NCI-H526 treated with DMSO at 0.1 percent for 48 hours (cell line): ENCODE data around the gene HEXIM2.
"Not testable (repeated sequence)": the region's sequence is repeated elsewhere in the genome, so short reads cannot be mapped to it uniquely, and the experiment has no call there.

Source experiments
- DNase-seq: peaks from one replicate; lab custom pipeline; 2025; lab: John Stamatoyannopoulos, UW

Gene HEXIM2

DNA sequence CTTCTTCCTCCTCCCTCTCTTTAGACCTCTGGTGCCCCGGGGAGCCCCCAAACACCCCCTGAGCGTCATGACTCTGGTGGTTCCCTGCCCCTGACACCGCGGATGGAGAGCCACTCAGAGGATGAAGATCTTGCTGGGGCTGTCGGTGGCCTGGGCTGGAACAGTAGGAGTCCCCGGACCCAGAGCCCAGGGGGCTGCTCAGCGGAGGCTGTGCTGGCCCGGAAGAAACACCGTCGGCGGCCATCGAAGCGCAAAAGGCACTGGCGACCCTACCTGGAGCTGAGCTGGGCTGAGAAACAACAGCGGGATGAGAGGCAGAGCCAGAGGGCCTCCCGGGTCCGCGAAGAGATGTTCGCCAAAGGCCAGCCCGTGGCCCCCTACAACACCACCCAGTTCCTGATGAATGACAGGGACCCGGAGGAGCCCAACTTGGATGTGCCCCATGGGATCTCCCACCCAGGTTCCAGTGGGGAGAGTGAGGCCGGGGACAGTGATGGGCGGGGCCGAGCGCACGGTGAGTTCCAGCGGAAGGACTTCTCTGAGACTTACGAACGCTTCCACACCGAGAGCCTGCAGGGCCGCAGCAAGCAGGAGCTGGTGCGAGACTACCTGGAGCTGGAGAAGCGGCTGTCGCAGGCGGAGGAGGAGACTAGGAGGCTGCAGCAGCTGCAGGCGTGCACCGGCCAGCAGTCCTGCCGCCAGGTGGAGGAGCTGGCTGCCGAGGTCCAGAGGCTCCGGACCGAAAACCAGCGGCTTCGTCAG is 7.5 kb downstream of the HEXIM2 start:
- DNase-seq = no peak

DNA sequence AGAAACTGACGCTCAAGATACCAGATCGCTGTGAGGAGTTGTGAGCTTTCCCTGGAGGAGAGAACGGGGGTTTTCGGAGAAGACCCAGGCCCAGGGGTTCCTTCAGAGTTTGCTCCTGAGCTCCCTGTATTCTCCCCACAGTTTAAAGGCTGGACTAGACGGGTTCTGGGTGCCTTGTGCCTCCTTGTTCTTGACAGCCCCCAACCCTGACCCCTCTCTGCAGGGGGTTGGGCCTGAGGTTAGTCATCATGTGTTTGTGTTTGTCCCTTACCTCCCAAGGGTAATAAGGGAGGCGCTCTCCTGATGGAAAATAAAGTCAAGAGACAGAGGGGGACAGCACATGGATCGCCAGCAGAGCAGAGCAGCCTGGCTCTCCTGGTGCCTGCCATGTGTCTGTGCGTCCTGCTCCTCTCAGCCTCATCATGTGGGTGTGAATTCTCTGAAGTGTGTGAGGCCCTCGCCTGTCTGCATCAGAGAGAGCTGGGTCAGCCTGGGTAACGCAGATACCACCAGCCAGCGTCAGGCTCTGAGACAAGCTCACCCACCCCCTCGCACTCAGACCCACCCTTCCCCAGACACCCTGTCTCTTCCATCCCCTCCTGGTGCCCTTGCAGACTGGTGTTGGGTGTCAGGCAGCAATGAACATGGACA is 8.7 kb downstream of the HEXIM2 start:
- no peak for DNase-seq

- DNase-seq = no peak
These were observed 9.3 kb downstream of the HEXIM2 start for GRCh38 chr17:45170931-45171337.

DNA sequence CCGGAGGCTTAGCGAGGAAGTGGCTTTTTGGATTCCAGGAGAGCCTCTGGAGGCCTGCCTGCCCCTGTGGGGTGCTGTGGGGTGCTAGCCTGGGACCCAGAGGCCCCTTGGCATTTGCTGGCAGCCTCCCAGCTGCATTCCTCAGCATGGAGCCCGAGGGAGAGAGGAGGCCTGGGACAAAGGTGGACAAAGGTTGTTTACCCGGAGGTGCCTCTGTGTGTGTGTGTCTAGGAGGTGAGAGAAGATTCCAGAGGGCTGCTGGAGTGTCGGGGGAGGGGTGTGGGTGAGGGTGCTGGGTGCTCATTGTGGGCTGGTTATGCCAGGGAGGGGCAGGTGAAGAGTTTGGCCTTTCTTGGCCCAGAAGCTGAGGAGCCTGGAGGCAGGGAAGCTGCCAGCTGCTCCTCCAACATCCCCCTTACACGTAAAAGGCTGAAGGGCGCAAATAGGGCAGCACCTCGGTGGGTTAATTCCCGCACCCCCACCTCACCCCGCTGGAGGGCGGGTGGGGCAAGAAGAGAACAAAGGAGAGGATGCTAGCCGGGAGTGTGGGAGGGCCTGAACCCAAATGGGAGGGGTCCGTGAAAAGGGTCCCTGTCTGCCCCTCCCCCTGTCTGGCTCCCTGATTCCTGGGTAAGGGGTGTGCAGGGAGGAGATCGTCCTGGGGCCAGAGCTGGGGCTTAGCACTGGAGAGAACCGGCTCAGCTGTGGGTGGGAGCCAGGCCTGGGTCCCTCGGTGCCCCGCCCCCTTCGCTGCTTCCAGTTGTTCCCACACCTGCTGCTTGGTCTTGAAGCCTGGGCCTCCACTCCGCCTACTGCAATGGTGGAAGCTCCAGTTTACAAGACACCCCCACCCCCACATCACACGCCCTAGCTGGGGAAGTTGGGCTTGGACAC is 9.9 kb downstream of the HEXIM2 start:
- no peak for DNase-seq

- no peak for DNase-seq
These were observed 10.5 kb downstream of the HEXIM2 start for GRCh38 chr17:45172232-45172540.

- no peak for DNase-seq
These were observed 11.0 kb downstream of the HEXIM2 start for GRCh38 chr17:45172541-45173286.

GRCh38 chr17:45175759-45176115 is 14.1 kb downstream of the HEXIM2 start:
- DNase-seq = no peak

- DNase-seq = no peak
These were observed 15.9 kb downstream of the HEXIM2 start for GRCh38 chr17:45177563-45177962.

- DNase-seq = no peak
These were observed 22.5 kb downstream of the HEXIM2 start for GRCh38 chr17:45184144-45184543.

- DNase-seq = no peak
These were observed 25.2 kb downstream of the HEXIM2 start for GRCh38 chr17:45186801-45187354.

GRCh38 chr17:45189009-45189408 is 27.3 kb downstream of the HEXIM2 start:
- DNase-seq = no peak

GRCh38 chr17:45190503-45191255 is 29.0 kb downstream of the HEXIM2 start:
- no peak for DNase-seq

DNA sequence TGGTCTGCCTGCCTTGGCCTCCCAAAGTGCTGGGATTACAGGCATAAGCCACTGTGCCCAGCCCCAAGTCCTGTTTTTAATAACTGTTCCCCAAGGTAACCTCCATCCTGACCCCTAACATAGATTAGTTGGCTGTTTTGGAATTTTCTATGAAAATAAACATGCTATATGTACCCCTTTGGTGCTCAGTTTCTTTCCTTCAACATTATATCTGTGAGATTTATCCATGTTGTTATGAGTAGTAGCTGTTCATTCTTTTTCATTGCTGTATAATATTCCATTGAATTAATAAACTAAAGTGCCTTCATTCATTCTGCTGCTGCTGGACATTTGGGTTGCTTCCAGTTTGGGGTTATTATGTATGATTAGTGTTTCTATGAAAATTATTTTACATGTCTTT is 33.7 kb downstream of the HEXIM2 start:
- DNase-seq = no peak

DNA sequence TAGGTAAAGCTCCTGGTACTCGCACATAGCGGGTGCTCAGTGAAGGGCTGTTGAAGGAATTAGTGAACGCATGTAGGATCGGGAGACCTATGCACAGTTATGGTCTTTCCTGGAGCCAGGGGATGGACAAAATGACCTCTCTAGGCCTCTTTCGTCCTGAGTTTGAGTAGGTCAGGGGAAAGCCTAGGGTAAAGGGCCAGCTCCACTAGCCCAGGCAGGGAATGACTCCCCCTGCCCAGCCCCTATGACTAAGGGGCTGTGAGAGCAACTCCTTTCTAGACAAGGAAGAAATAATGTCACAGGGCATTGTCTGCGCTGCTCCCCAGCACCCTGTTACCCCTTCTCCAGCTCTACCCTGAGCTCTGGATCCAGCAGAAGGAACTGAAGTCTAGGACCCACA is 35.4 kb downstream of the HEXIM2 start:
- no peak for DNase-seq

GRCh38 chr17:45197555-45198334 is 36.1 kb downstream of the HEXIM2 start:
- peak; percentile 60 for DNase-seq

DNA sequence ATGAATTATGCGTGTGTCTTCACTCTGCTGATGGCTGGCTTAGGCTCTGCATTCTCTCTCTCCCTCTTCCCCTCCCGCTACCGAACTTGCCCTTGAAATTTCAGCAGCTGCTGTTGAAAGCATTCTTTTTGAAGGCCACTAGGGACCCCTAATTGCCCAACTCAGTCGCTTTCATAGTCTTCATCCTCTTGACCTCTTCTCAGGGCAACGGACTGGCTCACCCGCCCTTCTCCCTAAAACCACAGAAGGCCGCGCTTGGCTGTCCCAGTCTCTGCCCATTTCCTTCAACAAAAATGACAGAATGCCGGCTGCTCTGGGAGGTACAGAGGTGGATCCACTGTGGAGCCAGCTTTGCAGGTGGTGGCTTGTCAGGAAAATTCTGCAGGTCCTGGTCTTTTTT is 39.0 kb downstream of the HEXIM2 start:
- DNase-seq = no peak

- no peak for DNase-seq
These were observed 39.8 kb downstream of the HEXIM2 start for GRCh38 chr17:45201457-45201856.

GRCh38 chr17:45201880-45202279 is 40.2 kb downstream of the HEXIM2 start:
- DNase-seq = not testable (repeated sequence)

DNA sequence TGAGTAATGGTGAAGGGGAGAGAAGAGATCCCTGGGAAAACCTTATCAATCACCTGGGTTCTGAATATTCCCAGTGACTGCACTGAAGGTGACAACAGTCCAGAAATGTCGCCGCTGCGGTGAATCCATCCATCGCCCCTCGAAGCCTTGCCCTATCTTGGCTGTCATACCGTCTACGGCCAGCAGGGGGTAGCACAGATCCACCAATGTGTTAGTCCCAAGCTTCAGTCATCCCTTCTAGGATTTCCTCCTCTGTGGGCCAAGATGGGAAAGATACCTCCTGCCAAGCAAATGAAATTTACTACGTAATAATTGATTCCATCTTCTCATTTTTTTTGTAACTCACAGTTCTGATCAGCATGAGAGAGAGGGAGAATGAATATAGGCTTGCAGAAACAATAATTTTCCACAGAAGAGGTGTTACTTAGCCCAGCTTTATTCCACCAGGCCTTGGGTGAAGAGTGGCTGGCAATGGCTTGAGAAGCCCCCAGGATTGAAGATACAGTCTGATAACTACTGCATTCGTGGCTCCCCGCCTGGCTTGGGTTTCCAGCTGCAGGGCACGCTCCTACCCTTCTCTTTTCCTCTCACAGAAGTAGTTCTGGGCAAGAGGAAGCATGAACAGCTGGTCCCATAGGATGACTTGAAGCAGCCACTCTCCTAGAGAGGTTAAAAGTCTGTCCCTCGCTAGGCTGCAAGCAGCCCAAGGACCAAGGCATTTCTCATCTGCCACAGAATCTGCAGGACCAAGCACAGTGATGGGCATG is 57.4 kb downstream of the HEXIM2 start:
- peak; percentile 74 for DNase-seq
